HepG2 (cell line): ENCODE data around the gene FKBP5. TPM values are rescaled to one million over a fixed set of nuclear protein-coding genes. Genes with fewer than 3 reads are reported as not detected.
A peak's percentile ranks its signal among the peaks of the same experiment; 100 is the strongest.

Source experiments
- ATAD3A ChIP-seq: sonication (generic); formaldehyde crosslinking; IDR thresholded peaks from 2 replicates; pipeline ENCODE4 v1.4.0; 2020; ENCODE audit warnings: missing genetic modification reagents
- ATF4 ChIP-seq, 2 experiments: fragments of 450-650 bp in 1 of 2; sonication (generic) in 1 of 2; formaldehyde crosslinking; IDR thresholded peaks; 2 replicates each; pipeline versions ENCODE4 v1.5.0 to v1.8.0; 2020 to 2022; ENCODE audit warnings: mild to moderate bottlenecking in 1 of 2, missing genetic modification reagents in 1 of 2
- ELK4 ChIP-seq: sonication (generic); formaldehyde crosslinking; IDR thresholded peaks from 2 replicates; pipeline ENCODE4 v1.9.0; 2021; ENCODE audit warnings: missing genetic modification reagents, borderline replicate concordance
- FOSL2 ChIP-seq: sonication (generic); formaldehyde crosslinking; IDR thresholded peaks from 2 replicates; pipeline ENCODE4 v1.4.0; 2020; ENCODE audit warnings: missing genetic modification reagents
- MAFK ChIP-seq, 2 experiments: IDR thresholded peaks in 1 of 2; conservative IDR thresholded peaks in 1 of 2; 2 replicates each; pipeline ENCODE4 v1.6.1; 2011; ENCODE audit warnings: improper control_type of control experiment in 2 of 2, low read length in 2 of 2
- MED8 ChIP-seq: sonication (generic); formaldehyde crosslinking; IDR thresholded peaks from 2 replicates; pipeline ENCODE4 v1.8.1; 2023; ENCODE audit warnings: mild to moderate bottlenecking, missing genetic modification reagents; ENCODE audit not compliant: insufficient replicate concordance
- MLLT10 ChIP-seq: sonication (generic); formaldehyde crosslinking; IDR thresholded peaks from 2 replicates; pipeline ENCODE4 v1.4.0; 2020; ENCODE audit warnings: missing genetic modification reagents
- NCOA2 ChIP-seq: sonication (generic); formaldehyde crosslinking; IDR thresholded peaks from 2 replicates; pipeline ENCODE4 v1.8.0; 2022; ENCODE audit warnings: inconsistent platforms
- NFATC3 ChIP-seq: sonication (generic); formaldehyde crosslinking; IDR thresholded peaks from 2 replicates; pipeline ENCODE4 v1.5.1; 2020; ENCODE audit warnings: mild to moderate bottlenecking, missing genetic modification reagents
- PAXIP1 ChIP-seq: sonication (generic); formaldehyde crosslinking; conservative IDR thresholded peaks from 2 replicates; pipeline ENCODE4 v1.4.0; 2020; ENCODE audit warnings: mild to moderate bottlenecking, missing genetic modification reagents, moderate library complexity
- RXRA ChIP-seq: sonication (generic); formaldehyde crosslinking; IDR thresholded peaks from 2 replicates; pipeline ENCODE4 v1.5.1; 2020; ENCODE audit warnings: missing genetic modification reagents
- ZBTB21 ChIP-seq: sonication (generic); formaldehyde crosslinking; IDR thresholded peaks from 2 replicates; pipeline ENCODE4 v1.4.0; 2020; ENCODE audit warnings: missing genetic modification reagents
- ZFAT ChIP-seq: sonication (generic); formaldehyde crosslinking; conservative IDR thresholded peaks from 2 replicates; pipeline ENCODE4 v1.8.1; 2023; ENCODE audit warnings: missing genetic modification reagents, inconsistent platforms
- ZFX ChIP-seq: sonication (generic); formaldehyde crosslinking; IDR thresholded peaks from 2 replicates; pipeline ENCODE4 v1.4.0; 2020; ENCODE audit warnings: mild to moderate bottlenecking, low read depth, missing genetic modification reagents, moderate library complexity
- ZNF234 ChIP-seq: sonication (generic); formaldehyde crosslinking; conservative IDR thresholded peaks from 2 replicates; pipeline ENCODE4 v1.5.1; 2020; ENCODE audit warnings: mild to moderate bottlenecking, missing genetic modification reagents
- ZNF263 ChIP-seq: sonication (generic); formaldehyde crosslinking; IDR thresholded peaks from 2 replicates; pipeline ENCODE4 v1.4.0; 2020; ENCODE audit warnings: missing genetic modification reagents
- ZNF275 ChIP-seq: sonication (generic); formaldehyde crosslinking; IDR thresholded peaks from 2 replicates; pipeline ENCODE4 v1.8.0; 2022; ENCODE audit warnings: missing genetic modification reagents, mild to moderate bottlenecking, inconsistent platforms, borderline replicate concordance
- ZNF335 ChIP-seq: sonication (generic); formaldehyde crosslinking; IDR thresholded peaks from 2 replicates; pipeline ENCODE4 v1.4.0; 2020; ENCODE audit warnings: missing genetic modification reagents
- ZNF432 ChIP-seq: sonication (generic); formaldehyde crosslinking; IDR thresholded peaks from 2 replicates; pipeline ENCODE4 v1.5.0; 2020; ENCODE audit warnings: missing genetic modification reagents, mild to moderate bottlenecking, borderline replicate concordance
- ZNF512 ChIP-seq: sonication (generic); formaldehyde crosslinking; IDR thresholded peaks from 2 replicates; pipeline ENCODE4 v1.4.0; 2020; ENCODE audit warnings: mild to moderate bottlenecking, missing genetic modification reagents
- ZNF552 ChIP-seq: sonication (generic); formaldehyde crosslinking; IDR thresholded peaks from 2 replicates; pipeline ENCODE4 v1.9.0; 2022; ENCODE audit warnings: missing genetic modification reagents, mild to moderate bottlenecking, borderline replicate concordance
- polyA plus RNA-seq, 8 experiments: library from polyadenylated mRNA; depleted of rRNA in 3 of 8; stranded (reverse) in 7 of 8; unstranded in 1 of 8; fragments of >200 nt; fragmentation: Illumina TruSeq in 4 of 8; extraction: Trizol in 4 of 8; gene quantifications; 2 replicates each; pipeline versions ENCODE4 v1.2.1 to v1.2.3, GENCODE V29; 2011 to 2016; ENCODE audit warnings: low read depth in 4 of 8, missing spikeins in 1 of 8, mixed read lengths in 1 of 8; ENCODE audit not compliant: insufficient read depth in 1 of 8
- total RNA-seq, 5 experiments: library from RNA; depleted of rRNA; stranded (reverse); fragments of >200 nt; fragmentation: Illumina TruSeq; extraction: Trizol; gene quantifications; 2 replicates each; pipeline ENCODE4 v1.2.3, GENCODE V29; 2016; ENCODE audit warnings: low read depth in 1 of 5

The FKBP5 gene
- total and polyA plus RNA-seq, 2 of the 13 experiments (the other 11 are each of a cell fraction or from before 2014, with no cell fraction given): 8.0 to 17.4 TPM

- peak; percentile 91 for TF ChIP-seq ZFX (CRISPR knock-in tag)
- no peak; the same call in 1 of the 2 replicates for TF ChIP-seq NCOA2 (CRISPR knock-in tag)
- TF ChIP-seq ZNF234 (CRISPR knock-in tag): 0 out of 2 replicates have a peak, but pooled peaks have one; percentile 61
- no peak for TF ChIP-seq MAFK (conservative IDR thresholded peaks at IDR 0.05 in 1 of 2, IDR thresholded peaks at IDR 0.05 in 1 of 2; ENCODE audit: low read length in 2 of 2)
- no peak; the same call in 1 of the 2 replicates for TF ChIP-seq ZNF335
- TF ChIP-seq MED8 (CRISPR knock-in tag): no peak
- no peak for TF ChIP-seq ZFAT (CRISPR knock-in tag)
- TF ChIP-seq ELK4 (CRISPR knock-in tag): no peak
- no peak for TF ChIP-seq ZNF432 (CRISPR knock-in tag)
- no peak for TF ChIP-seq ZNF512 (CRISPR knock-in tag)
- 0 out of 2 replicates have a peak, but pooled peaks have one; percentile 47 for TF ChIP-seq RXRA (CRISPR knock-in tag)
- no peak for TF ChIP-seq MLLT10 (CRISPR knock-in tag)
- no peak for TF ChIP-seq ATAD3A
- TF ChIP-seq ZNF263: 0 out of 2 replicates have a peak, but pooled peaks have one; percentile 17
- 0 out of 2 replicates have a peak, but pooled peaks have one; percentile 92 for TF ChIP-seq NFATC3 (CRISPR knock-in tag)
- no peak for TF ChIP-seq ZBTB21 (CRISPR knock-in tag)
- peak; percentile 73; the same call in 1 of the 2 replicates for TF ChIP-seq ZNF552 (CRISPR knock-in tag)
- TF ChIP-seq FOSL2 (CRISPR knock-in tag): peak; percentile 22; the same call in 1 of the 2 replicates
- 0 out of 2 replicates have a peak, but pooled peaks have one; percentile 39 for TF ChIP-seq PAXIP1 (CRISPR knock-in tag)
- TF ChIP-seq ZNF275 (CRISPR knock-in tag): peak; percentile 72; the same call in 1 of the 2 replicates
- TF ChIP-seq ATF4 (CRISPR knock-in tag; IDR thresholded peaks at IDR 0.05): no peak
Observed at GRCh38 chr6:35688605-35689322, at the start of gene FKBP5 (continued).
